K562 (cell line): ENCODE results near the gene CIB1. TPM values are rescaled to one million over a fixed set of nuclear protein-coding genes. Genes with fewer than 3 reads are reported as not detected.

Source experiments
- ATAC-seq: fragments of 200-7000 bp; cut with Tn5 transposase; 3 replicates; pipeline ENCODE4 v1.9.1; 2020; ENCODE audit warnings: moderate library complexity
- BruUV-seq: library from RNA; stranded (reverse); fragments of 400-500 nt; replicated peaks from 2 replicates; lab custom pipeline; 2021; lab: Mats Ljungman, UMichigan
- CTCF ChIA-PET: fragments of 300-600 bp; formaldehyde crosslinking; extraction: SDS; loops from one replicate; lab custom pipeline; 2021; ENCODE audit warnings: low intra/inter-chr PET ratio; lab: Yijun Ruan, JAX
- POLR2A ChIA-PET: fragments of 300-600, 350-650 bp; sonication (Branson Sonifier 250); formaldehyde crosslinking; extraction: SDS; loops from one replicate; lab custom pipeline; 2021; ENCODE audit warnings: antibody characterized with exemption, inconsistent platforms; lab: Yijun Ruan, JAX
- DNase-seq, 4 experiments: peaks; one replicate each; pipeline versions ENCODE4 v3.0.0 to v3.0.0-alpha.2; 2011 to 2018; ENCODE audit warnings: low spot score in 3 of 4, mixed read lengths in 3 of 4; ENCODE audit errors: extremely low read depth in 1 of 4
- FAIRE-seq: peaks from 2 replicates; lab custom pipeline; 2011; peaks lifted over from hg19 to GRCh38; lab: Jason Lieb, UNC
- H2AFZ ChIP-seq: 2 replicates; pipeline ENCODE4 v1.6.0; 2011; ENCODE audit warnings: low read depth, low read length, control low read depth, inconsistent platforms
- H3K27ac ChIP-seq: fragments of 200-600 bp; 3 replicates; pipeline ENCODE4 v1.8.0; 2011; ENCODE audit warnings: low read depth, mild to moderate bottlenecking, control low read depth, inconsistent platforms, low read length, moderate library complexity, mixed read lengths; ENCODE audit errors: extremely low read depth
- H3K27me3 ChIP-seq, 2 experiments: fragments of 300-600 bp in 1 of 2; 2 replicates in 1 of 2; 3 replicates in 1 of 2; pipeline versions ENCODE4 v1.6.0 to v1.8.0; 2011; ENCODE audit warnings: inconsistent platforms in 2 of 2, low read length in 2 of 2, mild to moderate bottlenecking in 1 of 2, mixed read lengths in 1 of 2, moderate library complexity in 1 of 2; ENCODE audit not compliant: control insufficient read depth in 2 of 2, insufficient read depth in 2 of 2
- H3K36me3 ChIP-seq: fragments of 300-600 bp; 3 replicates; pipeline ENCODE4 v1.8.0; 2011; ENCODE audit warnings: mild to moderate bottlenecking, low read length, inconsistent platforms; ENCODE audit not compliant: control insufficient read depth, insufficient read depth
- H3K4me1 ChIP-seq, 2 experiments: fragments of 200-600 bp in 1 of 2; replicated peaks in 1 of 2; 2 replicates in 1 of 2; 3 replicates in 1 of 2; pipeline versions ENCODE4 v1.5.1 to v1.8.0; 2011; ENCODE audit warnings: inconsistent platforms in 2 of 2, low read length in 2 of 2, mild to moderate bottlenecking in 1 of 2, mixed read lengths in 1 of 2, moderate library complexity in 1 of 2; ENCODE audit not compliant: control insufficient read depth in 2 of 2, insufficient read depth in 2 of 2
- H3K4me2 ChIP-seq: 2 replicates; pipeline ENCODE4 v1.6.1; 2011; ENCODE audit warnings: low read length, control low read depth, inconsistent platforms, mixed read lengths; ENCODE audit not compliant: insufficient read depth
- H3K4me3 ChIP-seq: fragments of 200-600 bp; sonication (generic), shearing (Covaris generic); 2 replicates; pipeline ENCODE4 v1.5.1; 2016; ENCODE audit warnings: control low read depth, inconsistent platforms
- H3K79me2 ChIP-seq: fragments of 200-600 bp; 3 replicates; pipeline ENCODE4 v1.8.0; 2011; ENCODE audit warnings: low read length, inconsistent platforms; ENCODE audit not compliant: control insufficient read depth, insufficient read depth
- H3K9ac ChIP-seq, 2 experiments: 2 replicates each; pipeline versions ENCODE4 v1.6.0 to v1.6.1; 2011; ENCODE audit warnings: low read depth in 2 of 2, low read length in 2 of 2, control low read depth in 1 of 2, inconsistent platforms in 1 of 2, mild to moderate bottlenecking in 1 of 2, mixed read lengths in 1 of 2; ENCODE audit not compliant: insufficient read depth in 1 of 2
- H3K9me1 ChIP-seq: one replicate; pipeline ENCODE4 v1.6.0; 2011; ENCODE audit warnings: inconsistent platforms, mild to moderate bottlenecking, low read length, moderate library complexity; ENCODE audit not compliant: control insufficient read depth, insufficient read depth
- H3K9me3 ChIP-seq: replicated peaks from 2 replicates; pipeline ENCODE4 v1.5.1; 2011; ENCODE audit warnings: low read depth, low read length, inconsistent platforms; ENCODE audit not compliant: control insufficient read depth, insufficient read depth
- H4K20me1 ChIP-seq: replicated peaks from 2 replicates; pipeline ENCODE4 v1.6.1; 2011; ENCODE audit warnings: low read length, inconsistent platforms, mixed read lengths; ENCODE audit not compliant: control insufficient read depth, insufficient read depth
- CBFA2T3 ChIP-seq: fragments of 450-650 bp; IDR thresholded peaks from 2 replicates; pipeline ENCODE4 v1.6.1; 2017
- EGR1 ChIP-seq: fragments of 450-650 bp; conservative IDR thresholded peaks from 2 replicates; pipeline ENCODE4 v1.6.1; 2017; ENCODE audit warnings: mild to moderate bottlenecking
- MEIS2 ChIP-seq: fragments of 450-650 bp; IDR thresholded peaks from 2 replicates; pipeline ENCODE4 v1.6.1; 2014; ENCODE audit warnings: mild to moderate bottlenecking; ENCODE audit not compliant: partially characterized antibody
- NR2C2 ChIP-seq, 2 experiments: fragments of 200-800 bp in 1 of 2; sonication (Bioruptor generic) in 1 of 2; sonication (generic) in 1 of 2; formaldehyde crosslinking in 1 of 2; IDR thresholded peaks; 2 replicates each; pipeline versions ENCODE4 v1.6.1 to v1.8.0; 2016 to 2022; ENCODE audit warnings: mild to moderate bottlenecking in 1 of 2, missing compliant biosample characterization in 1 of 2, missing genetic modification characterization in 1 of 2, missing genetic modification reagents in 1 of 2
- POU5F1 ChIP-seq: fragments of 150-350 bp; IDR thresholded peaks from 2 replicates; pipeline ENCODE4 v1.6.1; 2014; ENCODE audit warnings: borderline replicate concordance, low read length, low read depth, mild to moderate bottlenecking; ENCODE audit not compliant: partially characterized antibody
- SMAD2 ChIP-seq: fragments of 150-350 bp; IDR thresholded peaks from 2 replicates; pipeline ENCODE4 v1.6.1; 2014; ENCODE audit warnings: low read depth, mild to moderate bottlenecking, low read length
- STAT5B ChIP-seq: fragments of 250-450 bp; sonication (Bioruptor Pico); IDR thresholded peaks from 2 replicates; pipeline ENCODE4 v1.8.0; 2021; ENCODE audit warnings: mild to moderate bottlenecking, inconsistent platforms
- TSC22D4 ChIP-seq: fragments of 450-650 bp; IDR thresholded peaks from 2 replicates; pipeline ENCODE4 v1.6.1; 2016; ENCODE audit warnings: missing genetic modification characterization, missing biosample characterization, control low read depth
- ZFP36 ChIP-seq: fragments of 150-350 bp; IDR thresholded peaks from 2 replicates; pipeline ENCODE4 v1.6.1; 2018; ENCODE audit warnings: low read length, low read depth; ENCODE audit not compliant: partially characterized antibody
- ZNF140 ChIP-seq: fragments of 250-450 bp; sonication (Bioruptor Pico); IDR thresholded peaks from 2 replicates; pipeline ENCODE4 v1.8.0; 2021; ENCODE audit warnings: moderate library complexity, mild to moderate bottlenecking, inconsistent platforms
- ZNF253 ChIP-seq: fragments of 250-450 bp; sonication (Bioruptor Pico); conservative IDR thresholded peaks from 2 replicates; pipeline ENCODE4 v1.6.1; 2021; ENCODE audit warnings: mild to moderate bottlenecking
- whole genome bisulfite sequencing: fragments of 100-300 bp; shearing (Covaris generic); methylation state at CpG from one replicate; pipeline ENCODE4 v1.1.6; 2016; ENCODE audit warnings: low coverage, mixed read lengths; ENCODE audit not compliant: insufficient coverage; ENCODE audit errors: missing lambda C conversion rate; 5-methylcytosine and 5-hydroxymethylcytosine counted together
- in situ Hi-C: fragments of 300-500 bp; cut with MboI; formaldehyde crosslinking; loops from 4 replicates; pipeline ENCODE4 v1.15.0; 2018; ENCODE audit warnings: inconsistent platforms, mixed read lengths
- intact Hi-C: fragments of 100-400 bp; cut with micrococcal nuclease; formaldehyde crosslinking; loops from 2 replicates; pipeline ENCODE4 v1.14.2; 2022
- polyA plus RNA-seq, 8 experiments: library from polyadenylated mRNA; depleted of rRNA in 4 of 8; stranded (reverse) in 5 of 8; unstranded in 3 of 8; fragments of >200 nt; fragmentation: Nextera tagmentation in 2 of 8; fragmentation: Illumina TruSeq in 1 of 8; extraction: Ambion mirVana in 2 of 8; extraction: Trizol in 1 of 8; gene quantifications; 2 replicates each; pipeline versions ENCODE4 v1.2.1 to v1.2.3, GENCODE V29; 2011 to 2014; ENCODE audit warnings: inconsistent platforms in 1 of 8, missing spikeins in 1 of 8
- total RNA-seq, 7 experiments: library from RNA; depleted of rRNA in 6 of 7; stranded (reverse); fragments of >200 nt in 6 of 7; fragmentation: Illumina TruSeq in 2 of 7; extraction: Trizol in 2 of 7; gene quantifications; 2 replicates each; pipeline versions ENCODE4 v1.2.1 to v1.2.3, GENCODE V29; 2011 to 2021; ENCODE audit warnings: low replicate concordance in 1 of 7
- TF ChIP-seq, protein P1 (sequence below): IDR thresholded peaks from 2 replicates; pipeline ENCODE4 v1.6.1; 2012; ENCODE audit warnings: low read depth, low read length, improper control_type of control experiment, borderline replicate concordance
- TF ChIP-seq, protein P2 (sequence below): fragments of 250-450 bp; sonication (Bioruptor Pico); IDR thresholded peaks from 2 replicates; pipeline ENCODE4 v1.8.0; 2022; ENCODE audit warnings: inconsistent platforms

Gene CIB1
- total and polyA plus RNA-seq, 9 of the 15 experiments (the other 6 are each of a cell fraction or from before 2014, with no cell fraction given) = 14.9 to 136 (median 64.5) TPM

DNA sequence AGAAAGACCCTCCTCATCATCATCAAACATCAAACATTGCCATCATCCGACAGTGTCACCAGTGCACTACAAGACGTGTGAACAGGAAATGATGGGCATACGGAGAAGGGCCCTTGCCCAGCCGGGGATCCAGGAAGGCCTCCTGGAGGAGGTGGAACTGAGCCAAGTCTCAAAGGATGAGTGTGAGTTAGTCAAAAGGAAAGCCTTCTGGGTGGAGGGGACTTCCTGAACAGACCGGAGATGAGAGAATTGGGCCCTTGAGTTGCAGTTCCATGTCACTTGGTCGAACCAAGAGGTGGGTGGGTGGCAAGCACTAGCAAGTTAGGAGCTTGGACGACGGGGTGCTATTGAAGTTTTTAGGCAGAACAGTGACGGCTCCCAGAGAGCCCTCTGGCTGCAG is 24.1 kb downstream of the CIB1 start:
- DNase-seq (no peak), FAIRE-seq (no peak), ATAC-seq (no peak)
- POLR2A ChIA-PET = interaction anchor here (0.5 to 1.6 kb wide), 5 partner anchors 9 to 66 kb away, joined by 3 to 11 read pairs (median 3); partner anchors contain the start of gene SEMA4B
- H3K79me2 ChIP-seq = peaks cover 76% of the 10 kb centered on the region
- no peak overlapping the region for H3K9ac ChIP-seq
- peaks cover 10 to 39% of the 10 kb centered on the region in 2 experiments; a peak in 4 of 5 replicates for H3K4me1 ChIP-seq
- TF ChIP-seq ZFP36 = peak; percentile 42
- no peak for TF ChIP-seq SMAD2
- H2AFZ ChIP-seq = no peak overlapping the region
- intact Hi-C loops = no loop called here
- H3K9me3 ChIP-seq = no peaks in the 10 kb centered on the region
- H3K4me3 ChIP-seq = no peak overlapping the region
- peaks cover 74% of the 10 kb centered on the region; the same call in 2 of the 3 replicates for H3K36me3 ChIP-seq
- no peaks in the 10 kb centered on the region for H3K27me3 ChIP-seq
- CTCF ChIA-PET = no interaction called here
- in situ Hi-C loops = no loop called here
- H3K27ac ChIP-seq = no peak overlapping the region
- no peak overlapping the region for H3K4me2 ChIP-seq
- H3K9me1 ChIP-seq = no peaks in the 10 kb centered on the region
- no TSS peak for BruUV-seq
- 81% methylated on average over 9 of the region's 9 CpGs for WGBS
- H4K20me1 ChIP-seq = peaks cover 4% of the 10 kb centered on the region

DNA sequence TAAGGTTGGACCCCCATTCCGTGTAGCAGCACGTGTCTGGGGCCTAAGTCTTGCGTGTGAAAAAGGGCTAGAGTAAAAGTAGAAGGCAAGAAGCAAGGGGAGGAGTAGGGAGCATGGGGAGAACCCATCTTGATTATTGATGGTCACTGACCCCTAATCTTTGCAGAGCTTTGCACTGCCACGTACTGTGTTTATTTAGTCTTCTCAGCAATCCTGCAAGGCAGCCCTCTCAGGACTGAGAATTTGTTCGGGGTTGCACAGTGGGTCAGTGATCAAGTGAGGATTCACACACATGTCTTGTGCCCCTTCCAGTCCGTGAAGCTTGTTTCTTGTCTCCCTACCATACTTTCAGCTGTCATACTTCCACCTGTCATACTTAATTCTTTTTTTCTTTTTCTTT is 25.4 kb downstream of the CIB1 start:
- Histone ChIP-seq H3K27ac (no peak overlapping the region), H3K4me1 (peaks cover 6 to 32% of the 10 kb centered on the region in 2 experiments; a peak in 4 of 5 replicates), H3K9me1 (no peaks in the 10 kb centered on the region), H3K27me3 (no peaks in the 10 kb centered on the region), H3K4me3 (no peak overlapping the region), H2AFZ (no peak overlapping the region), H3K9me3 (no peaks in the 10 kb centered on the region), H3K9ac (no peak overlapping the region), H3K79me2 (peaks cover 79% of the 10 kb centered on the region), H3K4me2 (no peak overlapping the region), H4K20me1 (peaks cover 4% of the 10 kb centered on the region), H3K36me3 (peaks cover 84% of the 10 kb centered on the region; the same call in 2 of the 3 replicates)
- ChIA-PET POLR2A (interaction anchor here (1.0 to 1.6 kb wide), 2 partner anchors 8 to 65 kb away, joined by 3 to 11 read pairs; partner anchors contain the start of gene SEMA4B), CTCF (no interaction called here)
- intact Hi-C loops = no loop called here
- DNase-seq (no peak), ATAC-seq (no peak), FAIRE-seq (no peak)
- no TSS peak for BruUV-seq
- in situ Hi-C loops = no loop called here
- 78% methylated on average over 6 of the region's 6 CpGs for WGBS
- TF ChIP-seq CBFA2T3 (no peak), EGR1 (no peak), TSC22D4 (tag) (no peak), POU5F1 (no peak), STAT5B (CRISPR knock-in tag) (no peak), NR2C2 (CRISPR knock-in tag; IDR thresholded peaks at IDR 0.05) (no peak), NR2C2 (tag; IDR thresholded peaks at IDR 0.05) (no peak), ZNF253 (no peak), MEIS2 (no peak), ZNF140 (CRISPR knock-in tag) (no peak)
- TF ChIP-seq, protein P1, sequence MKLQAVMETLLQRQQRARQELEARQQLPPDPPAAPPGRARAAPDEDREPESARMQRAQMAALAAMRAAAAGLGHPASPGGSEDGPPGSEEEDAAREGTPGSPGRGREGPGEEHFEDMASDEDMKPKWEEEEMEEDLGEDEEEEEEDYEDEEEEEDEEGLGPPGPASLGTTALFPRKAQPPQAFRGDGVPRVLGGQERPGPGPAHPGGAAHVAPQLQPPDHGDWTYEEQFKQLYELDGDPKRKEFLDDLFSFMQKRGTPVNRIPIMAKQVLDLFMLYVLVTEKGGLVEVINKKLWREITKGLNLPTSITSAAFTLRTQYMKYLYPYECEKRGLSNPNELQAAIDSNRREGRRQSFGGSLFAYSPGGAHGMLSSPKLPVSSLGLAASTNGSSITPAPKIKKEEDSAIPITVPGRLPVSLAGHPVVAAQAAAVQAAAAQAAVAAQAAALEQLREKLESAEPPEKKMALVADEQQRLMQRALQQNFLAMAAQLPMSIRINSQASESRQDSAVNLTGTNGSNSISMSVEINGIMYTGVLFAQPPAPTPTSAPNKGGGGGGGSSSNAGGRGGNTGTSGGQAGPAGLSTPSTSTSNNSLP = no peak
- TF ChIP-seq, protein P2, sequence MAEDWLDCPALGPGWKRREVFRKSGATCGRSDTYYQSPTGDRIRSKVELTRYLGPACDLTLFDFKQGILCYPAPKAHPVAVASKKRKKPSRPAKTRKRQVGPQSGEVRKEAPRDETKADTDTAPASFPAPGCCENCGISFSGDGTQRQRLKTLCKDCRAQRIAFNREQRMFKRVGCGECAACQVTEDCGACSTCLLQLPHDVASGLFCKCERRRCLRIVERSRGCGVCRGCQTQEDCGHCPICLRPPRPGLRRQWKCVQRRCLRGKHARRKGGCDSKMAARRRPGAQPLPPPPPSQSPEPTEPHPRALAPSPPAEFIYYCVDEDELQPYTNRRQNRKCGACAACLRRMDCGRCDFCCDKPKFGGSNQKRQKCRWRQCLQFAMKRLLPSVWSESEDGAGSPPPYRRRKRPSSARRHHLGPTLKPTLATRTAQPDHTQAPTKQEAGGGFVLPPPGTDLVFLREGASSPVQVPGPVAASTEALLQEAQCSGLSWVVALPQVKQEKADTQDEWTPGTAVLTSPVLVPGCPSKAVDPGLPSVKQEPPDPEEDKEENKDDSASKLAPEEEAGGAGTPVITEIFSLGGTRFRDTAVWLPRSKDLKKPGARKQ (CRISPR knock-in tag) = no peak
